Tibial artery (tissue), 4 donors: Measurements from ENCODE around the gene PGM1.
A peak's percentile ranks its signal among the peaks of the same experiment; 100 is the strongest.

Source experiments
- DNase-seq, 2 donors: peaks; one replicate each; pipeline ENCODE4 v3.0.0-alpha.2; 2019
- H3K27ac ChIP-seq, 2 donors: fragments of 200-600 bp; sonication (generic) in 1 of 2; 1 replicate in 1 of 2; 2 replicates in 1 of 2; pipeline ENCODE4 v1.5.1; 2018 to 2019; ENCODE audit warnings: mild to moderate bottlenecking in 1 of 2
- H3K27me3 ChIP-seq, 2 donors: fragments of 200-600 bp; sonication (generic) in 1 of 2; one replicate each; pipeline versions ENCODE4 v1.5.1 to v1.6.0; 2016 to 2019
- H3K36me3 ChIP-seq, 3 donors: fragments of 200-600 bp; sonication (generic) in 2 of 3; one replicate each; pipeline ENCODE4 v1.5.1; 2016 to 2019; ENCODE audit warnings: mild to moderate bottlenecking in 2 of 3
- H3K4me1 ChIP-seq, 4 donors: fragments of 200-600 bp; sonication (generic) in 2 of 4; 1 replicate in 3 of 4; 2 replicates in 1 of 4; pipeline ENCODE4 v1.5.1; 2016 to 2019
- H3K4me3 ChIP-seq, 2 donors: fragments of 200-600 bp; sonication (generic) in 1 of 2; 1 replicate in 1 of 2; 2 replicates in 1 of 2; pipeline ENCODE4 v1.5.1; 2018 to 2019; ENCODE audit warnings: mild to moderate bottlenecking in 2 of 2
- H3K9me3 ChIP-seq, 3 donors: fragments of 200-600 bp; sonication (generic) in 1 of 3; one replicate each; pipeline ENCODE4 v1.5.1; 2016 to 2019
- intact Hi-C: fragments of 100-400 bp; cut with DNase I; formaldehyde crosslinking; loops from one replicate; pipeline ENCODE4 v1.15.0; 2023; ENCODE audit warnings: low total_unique reads
- TF ChIP-seq, protein P1 (sequence below), 2 experiments: fragments of 200-600 bp in 1 of 2; fragments of 450-650 bp in 1 of 2; IDR thresholded peaks; one replicate each; pipeline ENCODE4 v1.5.1; 2017 to 2019; ENCODE audit warnings: antibody characterized with exemption in 2 of 2, mild to moderate bottlenecking in 1 of 2, moderate library complexity in 1 of 2

The PGM1 gene

GRCh38 chr1:63643926-63644325 lies 50.7 kb downstream of the PGM1 start:
- Histone ChIP-seq H3K4me1 (peaks cover 0 to 32% (median 16%) of the 10 kb centered on the region in 4 donors), H3K4me3 (no peak overlapping the region), H3K9me3 (no peaks in the 10 kb centered on the region), H3K36me3 (peaks cover 0 to 22% (median 5%) of the 10 kb centered on the region in 3 donors), H3K27me3 (no peaks in the 10 kb centered on the region), H3K27ac (peak overlapping the region; percentile 10 to 17)
- no peak for DNase-seq
- intact Hi-C loops: no loop called here
- TF ChIP-seq, protein P1, sequence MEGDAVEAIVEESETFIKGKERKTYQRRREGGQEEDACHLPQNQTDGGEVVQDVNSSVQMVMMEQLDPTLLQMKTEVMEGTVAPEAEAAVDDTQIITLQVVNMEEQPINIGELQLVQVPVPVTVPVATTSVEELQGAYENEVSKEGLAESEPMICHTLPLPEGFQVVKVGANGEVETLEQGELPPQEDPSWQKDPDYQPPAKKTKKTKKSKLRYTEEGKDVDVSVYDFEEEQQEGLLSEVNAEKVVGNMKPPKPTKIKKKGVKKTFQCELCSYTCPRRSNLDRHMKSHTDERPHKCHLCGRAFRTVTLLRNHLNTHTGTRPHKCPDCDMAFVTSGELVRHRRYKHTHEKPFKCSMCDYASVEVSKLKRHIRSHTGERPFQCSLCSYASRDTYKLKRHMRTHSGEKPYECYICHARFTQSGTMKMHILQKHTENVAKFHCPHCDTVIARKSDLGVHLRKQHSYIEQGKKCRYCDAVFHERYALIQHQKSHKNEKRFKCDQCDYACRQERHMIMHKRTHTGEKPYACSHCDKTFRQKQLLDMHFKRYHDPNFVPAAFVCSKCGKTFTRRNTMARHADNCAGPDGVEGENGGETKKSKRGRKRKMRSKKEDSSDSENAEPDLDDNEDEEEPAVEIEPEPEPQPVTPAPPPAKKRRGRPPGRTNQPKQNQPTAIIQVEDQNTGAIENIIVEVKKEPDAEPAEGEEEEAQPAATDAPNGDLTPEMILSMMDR (IDR thresholded peaks at IDR 0.05): no peak

DNA sequence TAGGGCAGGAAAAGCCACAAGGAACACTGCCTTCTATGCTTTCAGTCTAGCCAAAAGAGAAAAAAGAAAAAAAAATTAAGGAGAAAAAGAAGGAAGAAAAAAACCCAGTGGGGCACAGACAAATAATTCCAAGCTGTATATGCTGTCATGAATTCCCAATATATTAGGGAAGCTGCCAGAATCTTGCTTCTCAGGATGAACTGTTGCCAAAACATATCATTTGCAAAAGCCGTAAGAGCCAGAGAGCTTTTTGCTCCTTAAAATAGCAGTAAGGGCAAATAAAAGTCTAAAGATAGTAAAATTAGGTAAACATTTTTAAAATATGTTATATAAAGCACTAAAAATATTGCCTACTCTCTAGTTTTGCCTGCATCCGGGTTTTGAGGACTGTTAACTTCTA lies 52.1 kb downstream of the PGM1 start:
- H3K4me3 ChIP-seq: peak overlapping the region; percentile 13 to 30
- intact Hi-C loops: no loop called here
- DNase-seq: no peak
- peaks cover 0 to 21% (median 12%) of the 10 kb centered on the region in 3 donors for H3K36me3 ChIP-seq
- H3K4me1 ChIP-seq: peaks cover 0 to 32% (median 16%) of the 10 kb centered on the region in 4 donors
- no peaks in the 10 kb centered on the region for H3K9me3 ChIP-seq
- H3K27me3 ChIP-seq: no peaks in the 10 kb centered on the region
- H3K27ac ChIP-seq: peak overlapping the region; percentile 10 to 66
- TF ChIP-seq, protein P1 (IDR thresholded peaks at IDR 0.05): no peak

GRCh38 chr1:63648689-63649088 lies 55.5 kb downstream of the PGM1 start:
- H3K9me3 ChIP-seq: no peaks in the 10 kb centered on the region
- H3K4me1 ChIP-seq: peaks cover 0 to 25% (median 14%) of the 10 kb centered on the region in 4 donors
- TF ChIP-seq, protein P1 (IDR thresholded peaks at IDR 0.05): no peak
- no peak overlapping the region for H3K4me3 ChIP-seq
- no peak overlapping the region for H3K27ac ChIP-seq
- DNase-seq: no peak
- intact Hi-C loops: no loop called here
- no peaks in the 10 kb centered on the region for H3K27me3 ChIP-seq
- H3K36me3 ChIP-seq: peaks cover 0 to 47% (median 12%) of the 10 kb centered on the region in 3 donors

DNA sequence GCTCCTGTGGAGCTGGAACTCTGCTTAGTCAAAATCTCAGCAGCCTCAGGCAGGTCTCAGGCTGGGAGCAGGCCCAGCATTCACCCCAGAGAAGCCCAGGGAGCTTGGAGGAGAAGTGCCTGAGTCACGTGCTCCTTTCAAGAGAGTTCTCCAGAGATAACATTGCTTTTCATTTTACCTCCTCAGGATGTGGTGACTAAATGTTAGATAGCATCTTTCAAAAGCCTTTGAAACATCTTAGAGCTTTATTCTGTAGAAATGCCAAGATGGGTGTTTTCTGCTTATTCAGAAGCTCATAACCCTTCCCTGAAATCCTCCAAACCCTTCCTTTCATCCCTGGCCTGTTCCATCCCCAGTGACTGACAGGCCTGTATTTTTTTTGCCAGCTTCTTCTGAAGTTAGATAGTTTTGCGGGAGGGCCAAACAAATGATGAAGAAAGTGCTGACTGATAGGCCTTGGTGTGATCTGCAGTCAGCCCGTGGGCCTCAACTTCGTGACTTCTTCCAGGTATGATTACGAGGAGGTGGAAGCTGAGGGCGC lies 58.0 kb downstream of the PGM1 start:
- no peak overlapping the region for H3K27ac ChIP-seq
- DNase-seq: no peak
- intact Hi-C loops: no loop called here
- peaks cover 14 to 71% (median 20%) of the 10 kb centered on the region in 3 donors for H3K36me3 ChIP-seq
- peaks cover 0 to under 1% (median 0%) of the 10 kb centered on the region in 4 donors for H3K4me1 ChIP-seq
- H3K9me3 ChIP-seq: no peaks in the 10 kb centered on the region
- H3K4me3 ChIP-seq: no peak overlapping the region
- TF ChIP-seq, protein P1 (IDR thresholded peaks at IDR 0.05): no peak
- no peaks in the 10 kb centered on the region for H3K27me3 ChIP-seq

DNA sequence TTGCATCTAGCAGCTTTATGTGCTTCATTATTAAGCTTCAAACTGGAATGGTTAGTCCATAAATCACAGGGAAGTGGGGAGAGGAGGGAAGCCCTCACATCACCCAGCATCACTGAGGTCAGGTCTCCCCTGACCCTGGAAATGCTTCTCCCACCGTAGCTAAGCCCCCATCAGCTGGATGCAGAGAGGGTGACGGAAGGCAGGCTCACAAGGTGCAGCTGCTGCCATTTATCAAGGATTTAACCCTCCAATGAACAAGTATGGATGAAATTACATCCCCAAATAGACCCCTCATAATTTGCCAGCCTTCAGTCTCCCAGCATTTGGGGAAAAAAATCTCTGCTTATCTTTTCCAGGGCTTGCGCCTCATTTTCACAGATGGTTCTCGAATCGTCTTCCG lies 60.8 kb downstream of the PGM1 start:
- intact Hi-C loops: no loop called here
- H3K4me3 ChIP-seq: no peak overlapping the region
- peaks cover 14 to 59% (median 15%) of the 10 kb centered on the region in 3 donors for H3K36me3 ChIP-seq
- TF ChIP-seq, protein P1 (IDR thresholded peaks at IDR 0.05): no peak
- H3K4me1 ChIP-seq: no peaks in the 10 kb centered on the region
- no peaks in the 10 kb centered on the region for H3K9me3 ChIP-seq
- no peak overlapping the region for H3K27ac ChIP-seq
- H3K27me3 ChIP-seq: no peaks in the 10 kb centered on the region
- no peak for DNase-seq
